ENCODE measurements around the gene ZNF574.

ZNF574 gene

GRCh38 chr19:42060117-42060516 is 15.8 kb upstream of the ZNF574 start:
- DNase-seq, result no peak

GRCh38 chr19:42062381-42062780 is 13.6 kb upstream of the ZNF574 start:
- no peak for DNase-seq

- no peak for DNase-seq
These were observed 11.5 kb upstream of the ZNF574 start for GRCh38 chr19:42064432-42064831.

GRCh38 chr19:42065051-42065450 is 10.9 kb upstream of the ZNF574 start:
- no peak for DNase-seq

- DNase-seq, result no peak
These were observed 10.5 kb upstream of the ZNF574 start for GRCh38 chr19:42065511-42065910.

- DNase-seq, result no peak
These were observed 9.8 kb upstream of the ZNF574 start for GRCh38 chr19:42066075-42066754.

GRCh38 chr19:42067315-42067888 is 8.6 kb upstream of the ZNF574 start:
- no peak for DNase-seq

- no peak for DNase-seq
These were observed 7.6 kb upstream of the ZNF574 start for GRCh38 chr19:42068361-42068755.

GRCh38 chr19:42068756-42069571 is 7.0 kb upstream of the ZNF574 start:
- no peak for DNase-seq

- no peak for DNase-seq
These were observed 6.2 kb upstream of the ZNF574 start, which contains the start of gene GRIK5 for GRCh38 chr19:42069619-42070351. TSS of gene GRIK5 (minus strand) at chr19:42070206. CDS start at chr19:42065770, 4,436 bp downstream.

- DNase-seq, result no peak
These were observed 4.7 kb upstream of the ZNF574 start for GRCh38 chr19:42071247-42071646.

- no peak for DNase-seq
These were observed 1.2 kb upstream of the ZNF574 start for GRCh38 chr19:42074513-42075363.

GRCh38 chr19:42075364-42075615 is 676 bp upstream of the ZNF574 start:
- no peak for DNase-seq

- no peak for DNase-seq
These were observed 496 bp downstream of the ZNF574 start for GRCh38 chr19:42076380-42076944.

- DNase-seq, result no peak
These were observed 2.1 kb downstream of the ZNF574 start for GRCh38 chr19:42078058-42078457.

- DNase-seq, result no peak
These were observed 2.7 kb downstream of the ZNF574 start for GRCh38 chr19:42078538-42079275.

GRCh38 chr19:42079276-42079669 is 3.3 kb downstream of the ZNF574 start:
- DNase-seq, result no peak

GRCh38 chr19:42079886-42080763 is 4.2 kb downstream of the ZNF574 start:
- no peak for DNase-seq

- no peak for DNase-seq
These were observed 4.9 kb downstream of the ZNF574 start for GRCh38 chr19:42080764-42081375.

Data from T1000 (cell line).